Keratinocyte (primary cell): ENCODE measurements around the gene NHSL2. TPM values are rescaled to one million over a fixed set of nuclear protein-coding genes. Genes with fewer than 3 reads are reported as not detected.

ENCODE experiments used
- DNase-seq: peaks from one replicate; pipeline ENCODE4 v3.0.0-alpha.2; 2011; ENCODE audit warnings: low read depth, missing footprints, low spot score
- FAIRE-seq: peaks from 2 replicates; lab custom pipeline; 2011; peaks lifted over from hg19 to GRCh38; lab: Jason Lieb, UNC
- H2AFZ ChIP-seq: 2 replicates; pipeline ENCODE4 v1.6.0; 2012; ENCODE audit warnings: low read length, control low read depth, inconsistent platforms; ENCODE audit not compliant: control insufficient read depth
- H3K27ac ChIP-seq: 2 replicates; pipeline ENCODE4 v1.5.1; 2011; ENCODE audit warnings: low read length; ENCODE audit not compliant: control insufficient read depth, insufficient read depth
- H3K27me3 ChIP-seq: 3 replicates; pipeline ENCODE4 v1.6.0; 2011; ENCODE audit warnings: low read length; ENCODE audit not compliant: control insufficient read depth, insufficient read depth; ENCODE audit errors: extremely low read depth
- H3K36me3 ChIP-seq, 2 experiments: 2 replicates in 1 of 2; 3 replicates in 1 of 2; pipeline ENCODE4 v1.5.1; 2011; ENCODE audit warnings: low read length in 2 of 2, mild to moderate bottlenecking in 1 of 2; ENCODE audit not compliant: control insufficient read depth in 2 of 2, insufficient read depth in 2 of 2; ENCODE audit errors: extremely low read depth in 1 of 2
- H3K4me1 ChIP-seq: 3 replicates; pipeline ENCODE4 v1.5.1; 2011; ENCODE audit warnings: low read length; ENCODE audit not compliant: control insufficient read depth, insufficient read depth; ENCODE audit errors: extremely low read depth
- H3K4me2 ChIP-seq: 3 replicates; pipeline ENCODE4 v1.6.0; 2011; ENCODE audit warnings: low read depth, low read length; ENCODE audit not compliant: control insufficient read depth, insufficient read depth; ENCODE audit errors: extremely low read depth
- H3K4me3 ChIP-seq, 3 experiments: fragments of 200-600 bp in 1 of 3; sonication (generic) in 1 of 3; 2 replicates in 2 of 3; 3 replicates in 1 of 3; pipeline ENCODE4 v1.5.1; 2011 to 2016; ENCODE audit warnings: low read length in 3 of 3, mild to moderate bottlenecking in 3 of 3, control low read depth in 2 of 3, inconsistent platforms in 1 of 3, low read depth in 1 of 3, mixed read lengths in 1 of 3, mixed run types in 1 of 3, moderate library complexity in 1 of 3; ENCODE audit not compliant: control insufficient read depth in 2 of 3, insufficient read depth in 2 of 3; ENCODE audit errors: extremely low read depth in 1 of 3
- H3K79me2 ChIP-seq: 2 replicates; pipeline ENCODE4 v1.6.0; 2012; ENCODE audit warnings: low read length; ENCODE audit not compliant: control insufficient read depth, insufficient read depth
- H3K9ac ChIP-seq: 3 replicates; pipeline ENCODE4 v1.6.0; 2011; ENCODE audit warnings: low read length; ENCODE audit not compliant: control insufficient read depth, insufficient read depth; ENCODE audit errors: extremely low read depth
- H3K9me1 ChIP-seq: 3 replicates; pipeline ENCODE4 v1.6.0; 2011; ENCODE audit warnings: low read length; ENCODE audit not compliant: control insufficient read depth, insufficient read depth; ENCODE audit errors: extremely low read depth
- H3K9me3 ChIP-seq: 2 replicates; pipeline ENCODE4 v1.5.1; 2012; ENCODE audit warnings: low read depth, low read length; ENCODE audit not compliant: control insufficient read depth
- H4K20me1 ChIP-seq: 3 replicates; pipeline ENCODE4 v1.6.0; 2011; ENCODE audit warnings: low read length; ENCODE audit not compliant: control insufficient read depth, insufficient read depth; ENCODE audit errors: extremely low read depth
- CTCF ChIP-seq, 3 experiments: IDR thresholded peaks in 1 of 3; conservative IDR thresholded peaks in 1 of 3; optimal IDR thresholded peaks in 1 of 3; 2 replicates in 2 of 3; 3 replicates in 1 of 3; pipeline versions ENCODE3 to v1.5.1; 2011; ENCODE audit warnings: low read length in 3 of 3, mild to moderate bottlenecking in 3 of 3, moderate library complexity in 2 of 3, control low read depth in 1 of 3, inconsistent platforms in 1 of 3; ENCODE audit not compliant: insufficient read depth in 2 of 3; ENCODE audit errors: extremely low read depth in 1 of 3
- EZH2 ChIP-seq: IDR thresholded peaks from one replicate; pipeline ENCODE4 v1.6.1; 2012; ENCODE audit warnings: inconsistent platforms, mild to moderate bottlenecking, low read length, moderate library complexity
- dilution Hi-C: fragments of 300-500 bp; cut with MboI; formaldehyde crosslinking; loops from one replicate; pipeline ENCODE4 v1.7.0; 2020; ENCODE audit warnings: low sequenced_read_pairs; ENCODE audit not compliant: extremely low pct_ligation_motif_present
- polyA plus RNA-seq, 5 experiments: library from polyadenylated mRNA; depleted of rRNA in 3 of 5; stranded (reverse) in 3 of 5; stranded (forward) in 1 of 5; unstranded in 1 of 5; fragments of >200 nt; gene quantifications; 1 replicate in 1 of 5; 2 replicates in 3 of 5; 3 replicates in 1 of 5; pipeline versions ENCODE4 v1.2.1 to v1.2.3, GENCODE V29; 2011 to 2012; ENCODE audit warnings: missing spikeins in 2 of 5, low read depth in 1 of 5, low replicate concordance in 1 of 5

Gene NHSL2
- polyA plus RNA-seq, 1 donor (not counting 4 experiments of a cell fraction or from before 2014, with no cell fraction given) = 0.04 TPM

GRCh38 chrX:71995122-71995521 lies 84.5 kb downstream of the NHSL2 start:
- Histone ChIP-seq H4K20me1 (no peaks in the 10 kb centered on the region), H3K27ac (no peak overlapping the region), H3K9me1 (no peaks in the 10 kb centered on the region), H3K79me2 (no peaks in the 10 kb centered on the region), H3K4me2 (no peak overlapping the region), H2AFZ (no peak overlapping the region), H3K9me3 (no peaks in the 10 kb centered on the region), H3K4me1 (peaks cover 13% of the 10 kb centered on the region), H3K27me3 (no peaks in the 10 kb centered on the region), H3K9ac (no peak overlapping the region), H3K36me3 (no peaks in the 10 kb centered on the region), H3K4me3 (no peak overlapping the region)
- DNase-seq (no peak), FAIRE-seq (no peak)
- TF ChIP-seq CTCF (optimal IDR thresholded peaks at IDR 0.05 in 1 of 3, IDR thresholded peaks at IDR 0.05 in 1 of 3, conservative IDR thresholded peaks at IDR 0.05 in 1 of 3; ENCODE audit: extremely low read depth in 1 of 3, insufficient read depth in 2 of 3, low read length in 3 of 3) (no peak), EZH2 (no peak)
- dilution Hi-C loops = no loop called here

- H2AFZ ChIP-seq = no peak overlapping the region
- TF ChIP-seq CTCF (optimal IDR thresholded peaks at IDR 0.05 in 1 of 3, IDR thresholded peaks at IDR 0.05 in 1 of 3, conservative IDR thresholded peaks at IDR 0.05 in 1 of 3; ENCODE audit: extremely low read depth in 1 of 3, insufficient read depth in 2 of 3, low read length in 3 of 3) (no peak), EZH2 (no peak)
- DNase-seq (no peak), FAIRE-seq (no peak)
- no peak overlapping the region for H3K27ac ChIP-seq
- dilution Hi-C loops = no loop called here
- no peaks in the 10 kb centered on the region for H3K9me3 ChIP-seq
- no peak overlapping the region for H3K4me2 ChIP-seq
- H3K9ac ChIP-seq = no peak overlapping the region
- H3K79me2 ChIP-seq = no peaks in the 10 kb centered on the region
- no peaks in the 10 kb centered on the region for H3K36me3 ChIP-seq
- peaks cover 13% of the 10 kb centered on the region for H3K4me1 ChIP-seq
- H4K20me1 ChIP-seq = no peaks in the 10 kb centered on the region
- no peak overlapping the region for H3K4me3 ChIP-seq
- H3K27me3 ChIP-seq = no peaks in the 10 kb centered on the region
- H3K9me1 ChIP-seq = no peaks in the 10 kb centered on the region
Observed at GRCh38 chrX:71996136-71996535, 85.5 kb downstream of the NHSL2 start.
